ENCODE data around the gene DYSF.
"Not testable (repeated sequence)": the region's sequence is repeated elsewhere in the genome, so short reads cannot be mapped to it uniquely, and the experiment has no call there.

Gene DYSF

GRCh38 chr2:71619230-71619741 lies 165.9 kb downstream of the DYSF start:
- DNase-seq = no peak

GRCh38 chr2:71620116-71620515 lies 166.8 kb downstream of the DYSF start:
- DNase-seq = no peak

- no peak for DNase-seq
These were observed 167.5 kb downstream of the DYSF start for GRCh38 chr2:71620851-71621251.

GRCh38 chr2:71629273-71629672 lies 175.9 kb downstream of the DYSF start:
- no peak for DNase-seq

- no peak for DNase-seq
These were observed 176.6 kb downstream of the DYSF start for GRCh38 chr2:71629771-71630453.

- DNase-seq = no peak
These were observed 177.3 kb downstream of the DYSF start for GRCh38 chr2:71630454-71631328.

GRCh38 chr2:71631411-71631931 lies 178.1 kb downstream of the DYSF start:
- no peak for DNase-seq

GRCh38 chr2:71633086-71633485 lies 179.7 kb downstream of the DYSF start:
- DNase-seq = no peak

GRCh38 chr2:71634567-71634966 lies 181.2 kb downstream of the DYSF start:
- DNase-seq = no peak

- DNase-seq = no peak
These were observed 182.4 kb downstream of the DYSF start for GRCh38 chr2:71635798-71636197.

GRCh38 chr2:71637168-71637567 lies 183.8 kb downstream of the DYSF start:
- no peak for DNase-seq

- DNase-seq = no peak
These were observed 184.4 kb downstream of the DYSF start for GRCh38 chr2:71637736-71638135.

- no peak for DNase-seq
These were observed 186.4 kb downstream of the DYSF start for GRCh38 chr2:71639735-71640134.

GRCh38 chr2:71640489-71640888 lies 187.1 kb downstream of the DYSF start:
- no peak for DNase-seq

- no peak for DNase-seq
These were observed 190.5 kb downstream of the DYSF start for GRCh38 chr2:71643674-71644357.

- DNase-seq = no peak
These were observed 192.7 kb downstream of the DYSF start for GRCh38 chr2:71646028-71646427.

- DNase-seq = no peak
These were observed 194.0 kb downstream of the DYSF start for GRCh38 chr2:71647356-71647755.

- no peak for DNase-seq
These were observed 202.1 kb downstream of the DYSF start for GRCh38 chr2:71655498-71655897.

GRCh38 chr2:71658256-71658655 lies 204.9 kb downstream of the DYSF start:
- DNase-seq = not testable (repeated sequence)

GRCh38 chr2:71658771-71659170 lies 205.4 kb downstream of the DYSF start:
- no peak for DNase-seq

- no peak for DNase-seq
These were observed 206.6 kb downstream of the DYSF start for GRCh38 chr2:71659868-71660518.

- no peak for DNase-seq
These were observed 208.4 kb downstream of the DYSF start for GRCh38 chr2:71661782-71662181.

Data from activated CD4-positive, alpha-beta T cell treated with anti-CD3 and anti-CD28 coated beads, Interleukin-2, amount 50 U/mL, for 48 hours (primary cell).